ENCODE measurements around the gene DUSP5. TPM values are rescaled to one million over a fixed set of nuclear protein-coding genes. Genes with fewer than 3 reads are reported as not detected.

DUSP5 gene
- total and polyA plus RNA-seq, 2 of the 4 experiments (the other 2 are of a cell fraction): 42.1 to 48.1 TPM

GRCh38 chr10:110491346-110491745 lies 6.4 kb upstream of the DUSP5 start:
- H3K9me1 ChIP-seq (ENCODE audit: insufficient read depth, low read length): peaks cover 22% of the 10 kb centered on the region
- H3K9me3 ChIP-seq (ENCODE audit: control insufficient read depth, insufficient read depth, low read length): no peaks in the 10 kb centered on the region
- intact Hi-C loops (cut with micrococcal nuclease) (no loop called here), in situ Hi-C loops (cut with MboI; ENCODE audit: low sequenced_read_pairs) (no loop called here), dilution Hi-C loops (cut with HindIII; ENCODE audit: low sequenced_read_pairs, unreplicated experiment) (no loop called here)
- H4K20me1 ChIP-seq (ENCODE audit: insufficient read depth, low read length): peaks cover 1% of the 10 kb centered on the region; the same call in 1 of the 2 replicates
- H3K36me3 ChIP-seq (ENCODE audit: control insufficient read depth, insufficient read depth, low read length): no peaks in the 10 kb centered on the region
- H2AK5ac ChIP-seq (ENCODE audit: low read depth, low read length): no peak overlapping the region
- no peak overlapping the region for H3K9ac ChIP-seq (ENCODE audit: low read depth, low read length)
- H2BK120ac ChIP-seq (ENCODE audit: low read depth, low read length): no peak overlapping the region
- no peak overlapping the region for H3K18ac ChIP-seq (ENCODE audit: low read depth, low read length)
- H3K56ac ChIP-seq (ENCODE audit: extremely low read depth, insufficient read depth, low read length): no peak overlapping the region; the same call in 1 of the 2 replicates
- no peak overlapping the region for H3K27ac ChIP-seq (ENCODE audit: insufficient read depth, low read length)
- no CpG with 5 or more reads among the region's 2 CpGs for WGBS, 2 experiments (ENCODE audit: extremely low coverage in 2 of 2, insufficient read length in 1 of 2)
- H3K14ac ChIP-seq (replicated peaks; ENCODE audit: low read depth, low read length): no peak overlapping the region; the same call in 1 of the 2 replicates
- H3K4me2 ChIP-seq (ENCODE audit: low read depth, low read length): no peak overlapping the region
- H2BK20ac ChIP-seq (ENCODE audit: low read depth, low read length): no peak overlapping the region
- H2AFZ ChIP-seq (replicated peaks; ENCODE audit: low read length, poor library complexity): no peak overlapping the region
- peaks cover 9 to 43% of the 10 kb centered on the region in 2 experiments; a peak in 3 of 4 replicates for H3K79me1 ChIP-seq (ENCODE audit: low read depth in 1 of 2, low read length in 2 of 2)
- H4K91ac ChIP-seq (ENCODE audit: insufficient read depth, low read depth, low read length): no peak overlapping the region
- H4K5ac ChIP-seq (ENCODE audit: low read depth, low read length): no peak overlapping the region
- H3K27me3 ChIP-seq (ENCODE audit: control insufficient read depth, insufficient read depth, low read length): no peaks in the 10 kb centered on the region
- no peak overlapping the region for H3K23ac ChIP-seq (ENCODE audit: low read depth, low read length)
- ChIA-PET CTCF (no interaction called here), POLR2A (ENCODE audit: unreplicated experiment) (interaction anchor here (0.6 kb wide), 1 partner anchor 17 kb away, joined by 9 read pairs; no protein-coding TSS in a partner anchor)
- H3K4me1 ChIP-seq (ENCODE audit: control insufficient read depth, insufficient read depth, low read length): peaks cover 24% of the 10 kb centered on the region
- DNase-seq: no peak
- TF ChIP-seq RCOR1 (IDR thresholded peaks at IDR 0.05; ENCODE audit: insufficient replicate concordance, low read length) (no peak), POLR2A (IDR thresholded peaks at IDR 0.05; ENCODE audit: low read depth, low read length) (peak; percentile 38; the same call in 1 of the 2 replicates)
- H2BK15ac ChIP-seq (ENCODE audit: low read depth, low read length): peak overlapping the region; percentile 34; the same call in 1 of the 3 replicates
- H3K4me3 ChIP-seq (ENCODE audit: insufficient read depth, low read depth, low read length): no peak overlapping the region
- H2AK9ac ChIP-seq (replicated peaks; ENCODE audit: low read depth, low read length, poor library complexity): no peak overlapping the region
- H4K8ac ChIP-seq (ENCODE audit: low read depth in 2 of 2, low read length in 2 of 2): no peak overlapping the region
- no TSS peak for BruUV-seq (replicated peaks)
- no peak overlapping the region for H3K4ac ChIP-seq (ENCODE audit: low read depth, low read length)
- no peak overlapping the region for H2BK5ac ChIP-seq (ENCODE audit: low read depth, low read length, poor library complexity, severe bottlenecking)
- ATAC-seq (ENCODE audit: low read depth): no peak
